Lung (tissue), 12 donors: ENCODE results near the gene MAP4K1. TPM values are rescaled to one million over a fixed set of nuclear protein-coding genes. Genes with fewer than 3 reads are reported as not detected.

ENCODE experiments used
- ATAC-seq: fragments of 200-7000 bp; cut with Tn5 transposase; one replicate; pipeline ENCODE4 v1.9.1; 2020; ENCODE audit warnings: moderate number of reproducible peaks; ENCODE audit not compliant: insufficient read depth, low FRiP score
- DNase-seq, 3 donors: peaks; one replicate each; pipeline ENCODE4 v3.0.0-alpha.2; 2013 to 2017
- H3K27ac ChIP-seq, 2 donors: one replicate each; pipeline ENCODE4 v1.5.1; 2013; ENCODE audit warnings: mild to moderate bottlenecking in 2 of 2, moderate library complexity in 2 of 2, control low read depth in 1 of 2, inconsistent platforms in 1 of 2, low read depth in 1 of 2, low read length in 1 of 2
- H3K27me3 ChIP-seq, 3 donors: one replicate each; pipeline ENCODE4 v1.5.1; 2013; ENCODE audit warnings: low read length in 2 of 3; ENCODE audit not compliant: control insufficient read depth in 3 of 3, insufficient read depth in 3 of 3
- H3K36me3 ChIP-seq, 4 donors: one replicate each; pipeline ENCODE4 v1.5.1; 2013; ENCODE audit warnings: low read length in 4 of 4, mild to moderate bottlenecking in 1 of 4, moderate library complexity in 1 of 4; ENCODE audit not compliant: control insufficient read depth in 4 of 4, insufficient read depth in 4 of 4
- H3K4me1 ChIP-seq, 5 donors: one replicate each; pipeline ENCODE4 v1.5.1; 2013; ENCODE audit warnings: low read length in 5 of 5, mild to moderate bottlenecking in 2 of 5, moderate library complexity in 1 of 5; ENCODE audit not compliant: control insufficient read depth in 5 of 5, insufficient read depth in 5 of 5
- H3K4me3 ChIP-seq: one replicate; pipeline ENCODE4 v1.5.1; 2013; ENCODE audit warnings: mild to moderate bottlenecking, control low read depth, moderate library complexity
- H3K9ac ChIP-seq, 2 donors: one replicate each; pipeline ENCODE4 v1.5.1; 2013; ENCODE audit warnings: low read length in 2 of 2, control low read depth in 1 of 2; ENCODE audit not compliant: insufficient read depth in 1 of 2
- H3K9me3 ChIP-seq, 4 donors: one replicate each; pipeline ENCODE4 v1.5.1; 2013; ENCODE audit warnings: low read length in 3 of 4, mild to moderate bottlenecking in 1 of 4, moderate library complexity in 1 of 4; ENCODE audit not compliant: control insufficient read depth in 4 of 4, insufficient read depth in 3 of 4
- WGBS, 2 donors: extraction: QIAGEN DNeasy Blood & Tissue Kit; methylation state at CpG; one replicate each; pipeline ENCODE4 v1.1.7; 2013; 5-methylcytosine and 5-hydroxymethylcytosine counted together
- polyA plus RNA-seq, 2 donors: library from polyadenylated mRNA; stranded (reverse); fragments of 200-250 nt; gene quantifications; one replicate each; pipeline ENCODE4 v1.2.1, GENCODE V29; 2013
- total RNA-seq, 2 donors: library from RNA; depleted of rRNA in 1 of 2; stranded (reverse); fragments of >200 nt in 1 of 2; gene quantifications; one replicate each; pipeline ENCODE4 v1.2.1, GENCODE V29; 2014 to 2021
- TF ChIP-seq, protein P1 (sequence below): IDR thresholded peaks from 2 replicates; pipeline ENCODE4 v1.5.1; 2012; ENCODE audit warnings: mild to moderate bottlenecking; ENCODE audit errors: control extremely low read depth, extremely low read depth
- donor health status: control.
- donor health status: control.
- donor health status: Bipolar disorder and iron deficiency.
- donor health status: healthy.
- donor health status: DM: yes; HTN: yes; CAD: no.

Gene MAP4K1
- total and polyA plus RNA-seq, 4 donors: 4.0 to 13.1 (median 8.4) TPM

GRCh38 chr19:38592940-38593339 is 24.8 kb downstream of the MAP4K1 start:
- 68 to 92% methylated on average over 6 of the region's 6 CpGs for WGBS, 2 donors
- H3K9me3 ChIP-seq: no peaks in the 10 kb centered on the region
- H3K36me3 ChIP-seq: no peaks in the 10 kb centered on the region
- ATAC-seq (no peak), DNase-seq (no peak)
- H3K4me1 ChIP-seq: peaks cover 0 to 3% (median 0%) of the 10 kb centered on the region in 5 donors
- H3K9ac ChIP-seq: no peak overlapping the region
- H3K27ac ChIP-seq: no peak overlapping the region
- H3K4me3 ChIP-seq: no peak overlapping the region
- H3K27me3 ChIP-seq: no peaks in the 10 kb centered on the region
- TF ChIP-seq, protein P1, sequence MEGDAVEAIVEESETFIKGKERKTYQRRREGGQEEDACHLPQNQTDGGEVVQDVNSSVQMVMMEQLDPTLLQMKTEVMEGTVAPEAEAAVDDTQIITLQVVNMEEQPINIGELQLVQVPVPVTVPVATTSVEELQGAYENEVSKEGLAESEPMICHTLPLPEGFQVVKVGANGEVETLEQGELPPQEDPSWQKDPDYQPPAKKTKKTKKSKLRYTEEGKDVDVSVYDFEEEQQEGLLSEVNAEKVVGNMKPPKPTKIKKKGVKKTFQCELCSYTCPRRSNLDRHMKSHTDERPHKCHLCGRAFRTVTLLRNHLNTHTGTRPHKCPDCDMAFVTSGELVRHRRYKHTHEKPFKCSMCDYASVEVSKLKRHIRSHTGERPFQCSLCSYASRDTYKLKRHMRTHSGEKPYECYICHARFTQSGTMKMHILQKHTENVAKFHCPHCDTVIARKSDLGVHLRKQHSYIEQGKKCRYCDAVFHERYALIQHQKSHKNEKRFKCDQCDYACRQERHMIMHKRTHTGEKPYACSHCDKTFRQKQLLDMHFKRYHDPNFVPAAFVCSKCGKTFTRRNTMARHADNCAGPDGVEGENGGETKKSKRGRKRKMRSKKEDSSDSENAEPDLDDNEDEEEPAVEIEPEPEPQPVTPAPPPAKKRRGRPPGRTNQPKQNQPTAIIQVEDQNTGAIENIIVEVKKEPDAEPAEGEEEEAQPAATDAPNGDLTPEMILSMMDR: no peak

DNA sequence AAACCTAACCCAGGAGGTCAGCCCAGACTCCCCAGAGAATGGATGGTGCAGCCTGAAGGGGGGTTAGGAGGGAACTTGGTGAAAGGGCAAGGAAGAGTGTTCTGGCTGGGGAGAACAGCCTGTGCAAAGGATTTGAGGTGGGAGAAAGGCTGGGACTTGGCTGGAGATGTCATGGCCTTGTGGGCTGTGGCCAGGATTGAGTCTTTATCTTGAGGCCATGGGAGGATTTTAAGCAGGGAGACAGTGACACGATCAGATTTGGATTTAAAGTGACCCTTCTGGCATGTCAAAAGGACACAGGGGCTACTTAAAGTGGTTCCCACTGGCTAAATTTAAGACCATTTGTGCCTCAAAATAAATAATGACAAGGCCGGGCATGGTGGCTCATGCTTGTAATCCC is 29.7 kb downstream of the MAP4K1 start:
- 86 to 92% methylated on average over 2 of the region's 2 CpGs for WGBS, 2 donors
- Histone ChIP-seq H3K4me3 (no peak overlapping the region), H3K4me1 (no peaks in the 10 kb centered on the region), H3K9me3 (no peaks in the 10 kb centered on the region), H3K27me3 (no peaks in the 10 kb centered on the region), H3K36me3 (no peaks in the 10 kb centered on the region), H3K9ac (no peak overlapping the region), H3K27ac (no peak overlapping the region)
- TF ChIP-seq, protein P1: no peak
- ATAC-seq (no peak), DNase-seq (no peak)

GRCh38 chr19:38587562-38587961 is 30.2 kb downstream of the MAP4K1 start:
- Histone ChIP-seq H3K4me1 (no peaks in the 10 kb centered on the region), H3K4me3 (no peak overlapping the region), H3K9me3 (peaks cover 0 to 1% (median 0%) of the 10 kb centered on the region in 4 donors), H3K9ac (no peak overlapping the region), H3K27me3 (no peaks in the 10 kb centered on the region), H3K27ac (no peak overlapping the region), H3K36me3 (no peaks in the 10 kb centered on the region)
- TF ChIP-seq, protein P1: no peak
- DNase-seq (no peak), ATAC-seq (no peak)
- WGBS, 2 donors: 94% methylated on average over 2 of the region's 2 CpGs

DNA sequence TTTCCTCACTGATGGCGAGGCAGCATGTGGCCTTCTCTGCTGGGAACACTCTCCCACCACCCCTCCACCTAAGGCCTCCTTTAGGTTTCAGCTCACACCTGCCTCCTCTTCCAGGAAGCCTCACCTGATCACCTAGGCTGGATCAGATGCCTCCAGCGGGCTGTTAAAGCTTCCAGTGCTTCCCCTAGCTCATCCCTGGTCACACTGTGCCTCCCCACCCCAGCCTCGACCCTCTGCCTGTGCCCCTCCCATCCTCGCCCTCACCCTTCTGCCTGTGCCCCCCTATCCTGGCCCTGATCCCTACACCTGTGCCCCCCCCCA is 33.8 kb downstream of the MAP4K1 start:
- no peak overlapping the region for H3K4me3 ChIP-seq
- H3K9ac ChIP-seq: no peak overlapping the region
- H3K27ac ChIP-seq: no peak overlapping the region
- no peaks in the 10 kb centered on the region for H3K4me1 ChIP-seq
- TF ChIP-seq, protein P1: no peak
- peaks cover 0 to 1% (median 0%) of the 10 kb centered on the region in 4 donors for H3K9me3 ChIP-seq
- 80 to 81% methylated on average over 4 of the region's 4 CpGs for WGBS, 2 donors
- no peak for ATAC-seq
- DNase-seq: no peak
- H3K27me3 ChIP-seq: no peaks in the 10 kb centered on the region
- H3K36me3 ChIP-seq: no peaks in the 10 kb centered on the region
